Lung (tissue), 12 donors: ENCODE data around the gene TMEM131. TPM values are rescaled to one million over a fixed set of nuclear protein-coding genes. Genes with fewer than 3 reads are reported as not detected.

Experiments used
- ATAC-seq: fragments of 200-7000 bp; cut with Tn5 transposase; one replicate; pipeline ENCODE4 v1.9.1; 2020; ENCODE audit warnings: moderate number of reproducible peaks; ENCODE audit not compliant: insufficient read depth, low FRiP score
- DNase-seq, 3 donors: peaks; one replicate each; pipeline ENCODE4 v3.0.0-alpha.2; 2013 to 2017
- H3K27ac ChIP-seq, 2 donors: one replicate each; pipeline ENCODE4 v1.5.1; 2013; ENCODE audit warnings: mild to moderate bottlenecking in 2 of 2, moderate library complexity in 2 of 2, control low read depth in 1 of 2, inconsistent platforms in 1 of 2, low read depth in 1 of 2, low read length in 1 of 2
- H3K27me3 ChIP-seq, 3 donors: one replicate each; pipeline ENCODE4 v1.5.1; 2013; ENCODE audit warnings: low read length in 2 of 3; ENCODE audit not compliant: control insufficient read depth in 3 of 3, insufficient read depth in 3 of 3
- H3K36me3 ChIP-seq, 4 donors: one replicate each; pipeline ENCODE4 v1.5.1; 2013; ENCODE audit warnings: low read length in 4 of 4, mild to moderate bottlenecking in 1 of 4, moderate library complexity in 1 of 4; ENCODE audit not compliant: control insufficient read depth in 4 of 4, insufficient read depth in 4 of 4
- H3K4me1 ChIP-seq, 5 donors: one replicate each; pipeline ENCODE4 v1.5.1; 2013; ENCODE audit warnings: low read length in 5 of 5, mild to moderate bottlenecking in 2 of 5, moderate library complexity in 1 of 5; ENCODE audit not compliant: control insufficient read depth in 5 of 5, insufficient read depth in 5 of 5
- H3K4me3 ChIP-seq: one replicate; pipeline ENCODE4 v1.5.1; 2013; ENCODE audit warnings: mild to moderate bottlenecking, control low read depth, moderate library complexity
- H3K9ac ChIP-seq, 2 donors: one replicate each; pipeline ENCODE4 v1.5.1; 2013; ENCODE audit warnings: low read length in 2 of 2, control low read depth in 1 of 2; ENCODE audit not compliant: insufficient read depth in 1 of 2
- H3K9me3 ChIP-seq, 4 donors: one replicate each; pipeline ENCODE4 v1.5.1; 2013; ENCODE audit warnings: low read length in 3 of 4, mild to moderate bottlenecking in 1 of 4, moderate library complexity in 1 of 4; ENCODE audit not compliant: control insufficient read depth in 4 of 4, insufficient read depth in 3 of 4
- WGBS, 2 donors: extraction: QIAGEN DNeasy Blood & Tissue Kit; methylation state at CpG; one replicate each; pipeline ENCODE4 v1.1.7; 2013; 5-methylcytosine and 5-hydroxymethylcytosine counted together
- polyA plus RNA-seq, 2 donors: library from polyadenylated mRNA; stranded (reverse); fragments of 200-250 nt; gene quantifications; one replicate each; pipeline ENCODE4 v1.2.1, GENCODE V29; 2013
- total RNA-seq, 2 donors: library from RNA; depleted of rRNA in 1 of 2; stranded (reverse); fragments of >200 nt in 1 of 2; gene quantifications; one replicate each; pipeline ENCODE4 v1.2.1, GENCODE V29; 2014 to 2021
- TF ChIP-seq, protein P1 (sequence below): IDR thresholded peaks from 2 replicates; pipeline ENCODE4 v1.5.1; 2012; ENCODE audit warnings: mild to moderate bottlenecking; ENCODE audit errors: control extremely low read depth, extremely low read depth
- donor health status: control.
- donor health status: control.
- donor health status: Bipolar disorder and iron deficiency.
- donor health status: healthy.
- donor health status: DM: yes; HTN: yes; CAD: no.

Gene TMEM131
- total and polyA plus RNA-seq, 4 donors, result 9.3 to 54.0 (median 23.7) TPM

DNA sequence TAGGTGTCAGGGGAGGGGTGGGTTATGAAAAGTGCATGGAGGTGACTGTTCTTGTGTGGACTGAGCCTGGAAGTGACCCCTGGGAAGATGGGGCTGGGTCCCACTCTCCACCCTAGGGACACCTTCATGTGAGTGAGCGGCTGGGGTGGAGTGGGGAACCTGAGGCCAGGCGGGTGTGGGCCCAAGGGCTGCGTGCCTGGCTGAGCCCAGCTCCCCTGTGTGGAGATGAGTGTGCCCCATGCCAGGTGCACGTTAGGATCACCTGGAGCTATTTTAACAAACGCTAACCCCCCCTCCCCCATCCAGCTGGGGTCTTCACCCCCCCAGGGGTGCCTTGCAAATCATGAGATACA lies 255.9 kb downstream of the TMEM131 start:
- DNase-seq, result no peak
- H3K4me1 ChIP-seq, result peaks cover 0 to 9% (median 0%) of the 10 kb centered on the region in 5 donors

GRCh38 chr2:97739020-97739892 lies 256.5 kb downstream of the TMEM131 start:
- Histone ChIP-seq H3K4me3 (no peak overlapping the region), H3K4me1 (peaks cover 0 to 9% (median 0%) of the 10 kb centered on the region in 5 donors), H3K36me3 (peaks cover 0 to 8% (median 2%) of the 10 kb centered on the region in 4 donors), H3K9me3 (peaks cover 0 to 2% (median 0%) of the 10 kb centered on the region in 4 donors), H3K9ac (no peak overlapping the region), H3K27me3 (no peaks in the 10 kb centered on the region), H3K27ac (no peak overlapping the region)
- 93% methylated on average over 23 of the region's 23 CpGs for WGBS, 2 donors
- TF ChIP-seq, protein P1, sequence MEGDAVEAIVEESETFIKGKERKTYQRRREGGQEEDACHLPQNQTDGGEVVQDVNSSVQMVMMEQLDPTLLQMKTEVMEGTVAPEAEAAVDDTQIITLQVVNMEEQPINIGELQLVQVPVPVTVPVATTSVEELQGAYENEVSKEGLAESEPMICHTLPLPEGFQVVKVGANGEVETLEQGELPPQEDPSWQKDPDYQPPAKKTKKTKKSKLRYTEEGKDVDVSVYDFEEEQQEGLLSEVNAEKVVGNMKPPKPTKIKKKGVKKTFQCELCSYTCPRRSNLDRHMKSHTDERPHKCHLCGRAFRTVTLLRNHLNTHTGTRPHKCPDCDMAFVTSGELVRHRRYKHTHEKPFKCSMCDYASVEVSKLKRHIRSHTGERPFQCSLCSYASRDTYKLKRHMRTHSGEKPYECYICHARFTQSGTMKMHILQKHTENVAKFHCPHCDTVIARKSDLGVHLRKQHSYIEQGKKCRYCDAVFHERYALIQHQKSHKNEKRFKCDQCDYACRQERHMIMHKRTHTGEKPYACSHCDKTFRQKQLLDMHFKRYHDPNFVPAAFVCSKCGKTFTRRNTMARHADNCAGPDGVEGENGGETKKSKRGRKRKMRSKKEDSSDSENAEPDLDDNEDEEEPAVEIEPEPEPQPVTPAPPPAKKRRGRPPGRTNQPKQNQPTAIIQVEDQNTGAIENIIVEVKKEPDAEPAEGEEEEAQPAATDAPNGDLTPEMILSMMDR, result no peak
- no peak for ATAC-seq
- no peak for DNase-seq

More for the DNA sequence above, 255.9 kb downstream of the TMEM131 start:
- Histone ChIP-seq H3K9me3 (peaks cover 0 to 2% (median 0%) of the 10 kb centered on the region in 4 donors), H3K4me3 (no peak overlapping the region), H3K27ac (no peak overlapping the region), H3K27me3 (no peaks in the 10 kb centered on the region), H3K36me3 (peaks cover 0 to 11% (median 5%) of the 10 kb centered on the region in 4 donors), H3K9ac (no peak overlapping the region)
- no peak for ATAC-seq
- WGBS, 2 donors, result 81 to 85% methylated on average over 5 of the region's 5 CpGs
- TF ChIP-seq, protein P1, result no peak

GRCh38 chr2:97738179-97739019 lies 257.3 kb downstream of the TMEM131 start:
- Histone ChIP-seq H3K4me3 (no peak overlapping the region), H3K9ac (no peak overlapping the region), H3K9me3 (no peaks in the 10 kb centered on the region), H3K4me1 (peaks cover 0 to 9% (median 0%) of the 10 kb centered on the region in 5 donors), H3K27me3 (no peaks in the 10 kb centered on the region), H3K36me3 (no peaks in the 10 kb centered on the region), H3K27ac (no peak overlapping the region)
- DNase-seq (no peak), ATAC-seq (no peak)
- WGBS, 2 donors, result 95 to 96% methylated on average over 9 of the region's 9 CpGs
- TF ChIP-seq, protein P1, result no peak
